Fibroblast of lung (primary cell): ENCODE data around the gene LKAAEAR1. TPM values are rescaled to one million over a fixed set of nuclear protein-coding genes. Genes with fewer than 3 reads are reported as not detected.

ENCODE experiments used
- DNase-seq, 2 donors: peaks; one replicate each; pipeline versions ENCODE4 v3.0.0 to v3.0.0-alpha.2; 2010; ENCODE audit warnings: low read depth in 2 of 2
- H2AFZ ChIP-seq: 2 replicates; pipeline ENCODE4 v1.5.1; 2012; ENCODE audit warnings: low read length, control low read depth, inconsistent platforms
- H3K27ac ChIP-seq: 2 replicates; pipeline ENCODE4 v1.5.1; 2011; ENCODE audit warnings: low read length, control low read depth; ENCODE audit not compliant: insufficient read depth
- H3K27me3 ChIP-seq: 2 replicates; pipeline ENCODE4 v1.5.1; 2011; ENCODE audit warnings: mild to moderate bottlenecking, low read length; ENCODE audit not compliant: control insufficient read depth, insufficient read depth
- H3K36me3 ChIP-seq: 2 replicates; pipeline ENCODE4 v1.5.1; 2011; ENCODE audit warnings: low read length; ENCODE audit not compliant: control insufficient read depth, insufficient read depth
- H3K4me1 ChIP-seq: 2 replicates; pipeline ENCODE4 v1.5.1; 2011; ENCODE audit warnings: low read length; ENCODE audit not compliant: control insufficient read depth, insufficient read depth; ENCODE audit errors: extremely low read depth
- H3K4me2 ChIP-seq: 2 replicates; pipeline ENCODE4 v1.5.1; 2011; ENCODE audit warnings: low read length, control low read depth; ENCODE audit not compliant: insufficient read depth; ENCODE audit errors: extremely low read depth
- H3K4me3 ChIP-seq, 4 experiments: fragments of 200-600 bp in 1 of 4; sonication (generic) in 1 of 4; replicated peaks in 1 of 4; 2 replicates each; pipeline ENCODE4 v1.5.1; 2011 to 2016; ENCODE audit warnings: low read length in 4 of 4, low read depth in 3 of 4, mild to moderate bottlenecking in 3 of 4, control low read depth in 2 of 4, inconsistent platforms in 1 of 4, mixed read lengths in 1 of 4; ENCODE audit not compliant: insufficient read depth in 1 of 4; ENCODE audit errors: control extremely low read depth in 1 of 4
- H3K79me2 ChIP-seq: 2 replicates; pipeline ENCODE4 v1.5.1; 2012; ENCODE audit warnings: mild to moderate bottlenecking, low read length, inconsistent platforms; ENCODE audit not compliant: control insufficient read depth, insufficient read depth
- H3K9ac ChIP-seq: 2 replicates; pipeline ENCODE4 v1.5.1; 2011; ENCODE audit warnings: mild to moderate bottlenecking, low read length, control low read depth; ENCODE audit not compliant: insufficient read depth
- H3K9me3 ChIP-seq: 2 replicates; pipeline ENCODE4 v1.5.1; 2012; ENCODE audit warnings: low read depth, low read length; ENCODE audit not compliant: control insufficient read depth, insufficient read depth
- H4K20me1 ChIP-seq: 2 replicates; pipeline ENCODE4 v1.5.1; 2011; ENCODE audit warnings: low read length; ENCODE audit not compliant: control insufficient read depth, insufficient read depth; ENCODE audit errors: extremely low read depth
- EZH2 ChIP-seq: IDR thresholded peaks from 2 replicates; pipeline ENCODE4 v1.5.1; 2012; ENCODE audit warnings: low read length, control low read depth, mild to moderate bottlenecking; ENCODE audit errors: missing control alignments
- polyA plus RNA-seq, 2 donors: library from polyadenylated mRNA; depleted of rRNA in 1 of 2; stranded (reverse) in 1 of 2; unstranded in 1 of 2; fragments of >200 nt; gene quantifications; 2 replicates each; pipeline ENCODE4 v1.2.1, GENCODE V29; 2011 to 2012; ENCODE audit warnings: missing spikeins in 1 of 2
- total RNA-seq: library from RNA; depleted of rRNA; stranded (reverse); fragments of >200 nt; gene quantifications from 2 replicates; pipeline ENCODE4 v1.2.1, GENCODE V29; 2014
- TF ChIP-seq, protein P1 (sequence below), 2 donors: IDR thresholded peaks in 1 of 2; conservative IDR thresholded peaks in 1 of 2; 1 replicate in 1 of 2; 2 replicates in 1 of 2; pipeline ENCODE4 v1.5.1; 2011 to 2012; ENCODE audit warnings: low read length in 2 of 2, control low read depth in 1 of 2, inconsistent platforms in 1 of 2, low read depth in 1 of 2, mild to moderate bottlenecking in 1 of 2

LKAAEAR1 gene
- total and polyA plus RNA-seq, 2 donors (not counting 1 experiment from before 2014, with no cell fraction given): not detected

DNA sequence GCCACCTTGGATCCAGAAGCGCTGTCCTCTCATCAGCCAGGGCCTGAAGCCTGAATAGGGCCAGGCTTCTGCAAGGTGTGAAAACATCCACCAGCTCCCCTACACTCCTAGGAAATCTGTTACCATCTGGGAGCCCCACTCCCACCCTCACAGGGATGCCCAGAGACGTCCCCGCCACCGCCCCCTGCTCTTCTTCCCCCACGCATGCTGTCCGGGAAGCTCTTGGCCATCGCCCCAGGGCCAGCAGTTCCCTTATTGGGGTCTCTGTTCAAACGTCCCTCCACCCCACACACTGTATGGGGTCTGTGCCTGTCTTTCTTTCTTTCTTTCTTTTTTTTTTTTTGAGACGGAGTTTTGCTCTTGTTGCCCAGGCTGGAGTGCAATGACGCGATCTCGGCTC lies 8.6 kb downstream of the LKAAEAR1 start:
- Histone ChIP-seq H3K79me2 (no peaks in the 10 kb centered on the region), H3K36me3 (peaks cover 1% of the 10 kb centered on the region), H3K4me2 (no peak overlapping the region), H2AFZ (no peak overlapping the region), H4K20me1 (no peaks in the 10 kb centered on the region), H3K4me1 (peaks cover 5% of the 10 kb centered on the region), H3K27ac (no peak overlapping the region), H3K9ac (no peak overlapping the region), H3K4me3 (no peak overlapping the region), H3K9me3 (no peaks in the 10 kb centered on the region), H3K27me3 (no peaks in the 10 kb centered on the region)
- DNase-seq: no peak
- TF ChIP-seq EZH2: no peak
- TF ChIP-seq, protein P1, sequence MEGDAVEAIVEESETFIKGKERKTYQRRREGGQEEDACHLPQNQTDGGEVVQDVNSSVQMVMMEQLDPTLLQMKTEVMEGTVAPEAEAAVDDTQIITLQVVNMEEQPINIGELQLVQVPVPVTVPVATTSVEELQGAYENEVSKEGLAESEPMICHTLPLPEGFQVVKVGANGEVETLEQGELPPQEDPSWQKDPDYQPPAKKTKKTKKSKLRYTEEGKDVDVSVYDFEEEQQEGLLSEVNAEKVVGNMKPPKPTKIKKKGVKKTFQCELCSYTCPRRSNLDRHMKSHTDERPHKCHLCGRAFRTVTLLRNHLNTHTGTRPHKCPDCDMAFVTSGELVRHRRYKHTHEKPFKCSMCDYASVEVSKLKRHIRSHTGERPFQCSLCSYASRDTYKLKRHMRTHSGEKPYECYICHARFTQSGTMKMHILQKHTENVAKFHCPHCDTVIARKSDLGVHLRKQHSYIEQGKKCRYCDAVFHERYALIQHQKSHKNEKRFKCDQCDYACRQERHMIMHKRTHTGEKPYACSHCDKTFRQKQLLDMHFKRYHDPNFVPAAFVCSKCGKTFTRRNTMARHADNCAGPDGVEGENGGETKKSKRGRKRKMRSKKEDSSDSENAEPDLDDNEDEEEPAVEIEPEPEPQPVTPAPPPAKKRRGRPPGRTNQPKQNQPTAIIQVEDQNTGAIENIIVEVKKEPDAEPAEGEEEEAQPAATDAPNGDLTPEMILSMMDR (conservative IDR thresholded peaks at IDR 0.05 in 1 of 2, IDR thresholded peaks at IDR 0.05 in 1 of 2; ENCODE audit: low read depth in 1 of 2, low read length in 2 of 2): no peak

DNA sequence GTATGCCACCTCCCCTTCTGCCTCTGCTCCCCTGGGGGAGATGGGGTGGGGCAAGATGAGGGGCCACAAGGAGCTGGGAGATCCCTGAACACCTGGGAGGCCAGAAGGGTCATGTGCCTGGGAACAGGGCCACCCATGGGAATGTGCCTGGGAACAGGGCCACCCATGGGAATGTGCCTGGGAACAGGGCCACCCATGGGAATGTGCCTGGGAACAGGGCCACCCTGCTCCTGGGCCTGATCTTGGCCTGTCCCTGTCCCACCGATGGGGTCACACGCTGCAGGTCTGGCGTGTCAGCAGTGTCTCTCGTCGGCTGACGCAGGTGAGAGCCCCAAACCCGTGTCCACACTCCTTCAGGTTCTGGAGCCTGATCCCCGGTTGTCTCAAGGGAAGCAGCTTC lies 9.2 kb downstream of the LKAAEAR1 start:
- Histone ChIP-seq H3K36me3 (peaks cover 1% of the 10 kb centered on the region), H4K20me1 (no peaks in the 10 kb centered on the region), H3K27me3 (no peaks in the 10 kb centered on the region), H3K4me2 (no peak overlapping the region), H3K4me3 (no peak overlapping the region), H3K9me3 (no peaks in the 10 kb centered on the region), H2AFZ (no peak overlapping the region), H3K9ac (no peak overlapping the region), H3K79me2 (no peaks in the 10 kb centered on the region), H3K4me1 (peaks cover 5% of the 10 kb centered on the region), H3K27ac (no peak overlapping the region)
- TF ChIP-seq, protein P1 (conservative IDR thresholded peaks at IDR 0.05 in 1 of 2, IDR thresholded peaks at IDR 0.05 in 1 of 2; ENCODE audit: low read depth in 1 of 2, low read length in 2 of 2): no peak
- TF ChIP-seq EZH2: no peak
- no peak for DNase-seq

DNA sequence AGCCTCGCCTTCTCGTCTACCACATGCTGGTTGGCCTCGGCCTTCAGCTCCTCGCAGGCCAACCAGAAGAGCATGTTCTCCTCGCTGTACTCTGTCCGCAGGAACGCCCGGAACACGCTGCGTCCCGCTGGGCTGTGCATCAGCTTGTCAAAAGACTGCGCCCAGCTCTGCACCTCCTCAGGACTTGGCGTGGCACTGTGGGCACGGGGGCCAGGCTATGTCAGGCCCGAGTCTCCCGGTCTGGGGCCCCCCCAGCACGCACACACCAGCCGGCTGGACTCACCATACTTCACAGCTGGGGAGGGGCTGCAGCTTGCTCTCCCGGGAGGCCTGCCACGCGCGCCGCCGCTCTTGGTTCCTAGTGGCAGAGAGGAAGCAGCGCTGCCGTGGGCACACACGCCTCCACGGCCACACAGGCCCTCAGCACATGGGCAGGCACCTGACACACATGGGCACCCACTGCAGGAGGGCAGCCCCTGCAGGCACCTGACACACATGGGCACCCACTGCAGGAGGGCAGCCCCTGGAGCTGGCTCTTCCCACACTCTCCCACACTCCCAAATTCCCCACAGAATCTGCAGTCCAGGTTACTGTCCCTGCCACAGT lies 9.9 kb downstream of the LKAAEAR1 start:
- H2AFZ ChIP-seq: no peak overlapping the region
- H3K4me2 ChIP-seq: no peak overlapping the region
- DNase-seq: no peak
- H3K36me3 ChIP-seq: peaks cover 1% of the 10 kb centered on the region
- no peaks in the 10 kb centered on the region for H3K27me3 ChIP-seq
- no peak overlapping the region for H3K9ac ChIP-seq
- no peaks in the 10 kb centered on the region for H4K20me1 ChIP-seq
- peaks cover 5% of the 10 kb centered on the region for H3K4me1 ChIP-seq
- no peaks in the 10 kb centered on the region for H3K79me2 ChIP-seq
- TF ChIP-seq, protein P1 (conservative IDR thresholded peaks at IDR 0.05 in 1 of 2, IDR thresholded peaks at IDR 0.05 in 1 of 2; ENCODE audit: low read depth in 1 of 2, low read length in 2 of 2): no peak
- no peak for TF ChIP-seq EZH2
- H3K27ac ChIP-seq: no peak overlapping the region
- no peaks in the 10 kb centered on the region for H3K9me3 ChIP-seq
- H3K4me3 ChIP-seq: no peak overlapping the region
